ENCODE data around the gene GPATCH3.

GPATCH3 gene

GRCh38 chr1:26938004-26938658, 37.9 kb upstream of the GPATCH3 start:
- Histone ChIP-seq H3K9me3 (no peaks in the 10 kb centered on the region), H3K4me1 (no peaks in the 10 kb centered on the region), H3K36me3 (peaks cover 34 to 64% (median 35%) of the 10 kb centered on the region in 3 donors), H3K4me3 (no peak overlapping the region), H3K27ac (no peak overlapping the region), H3K27me3 (no peaks in the 10 kb centered on the region)
- intact Hi-C loops (cut with DNase I; ENCODE audit: low total_unique reads) = no loop called here
- no peak for DNase-seq
- no peak for TF ChIP-seq CTCF (IDR thresholded peaks at IDR 0.05)

DNA sequence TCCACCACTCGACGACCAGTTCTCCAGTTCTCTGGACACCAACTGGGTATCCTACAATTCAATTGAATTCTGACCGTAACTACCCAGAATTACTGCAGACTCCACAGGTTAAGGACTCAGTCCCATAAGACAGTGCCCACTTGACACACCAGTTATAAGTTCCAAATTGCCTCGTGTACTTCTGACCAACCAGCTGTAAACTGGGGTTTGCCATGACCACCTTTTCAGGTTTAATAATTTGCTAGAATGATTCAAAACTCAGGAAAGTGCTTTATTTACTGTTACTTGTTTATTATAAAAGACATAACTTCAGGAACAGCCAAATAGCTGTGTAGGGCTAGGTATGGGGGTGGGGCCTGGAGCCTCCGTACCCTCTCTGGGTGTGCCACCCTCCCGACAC, 36.6 kb upstream of the GPATCH3 start:
- Histone ChIP-seq H3K27me3 (no peaks in the 10 kb centered on the region), H3K4me3 (no peak overlapping the region), H3K4me1 (no peaks in the 10 kb centered on the region), H3K27ac (no peak overlapping the region), H3K36me3 (peaks cover 21 to 62% (median 22%) of the 10 kb centered on the region in 3 donors), H3K9me3 (no peaks in the 10 kb centered on the region)
- intact Hi-C loops (cut with DNase I; ENCODE audit: low total_unique reads) = no loop called here
- DNase-seq = no peak
- TF ChIP-seq CTCF (IDR thresholded peaks at IDR 0.05) = no peak

- Histone ChIP-seq H3K27ac (no peak overlapping the region), H3K4me1 (no peaks in the 10 kb centered on the region), H3K36me3 (peaks cover 28 to 82% (median 37%) of the 10 kb centered on the region in 3 donors), H3K9me3 (no peaks in the 10 kb centered on the region), H3K4me3 (no peak overlapping the region), H3K27me3 (no peaks in the 10 kb centered on the region)
- intact Hi-C loops (cut with DNase I; ENCODE audit: low total_unique reads) = no loop called here
- no peak for DNase-seq
- TF ChIP-seq CTCF (IDR thresholded peaks at IDR 0.05) = no peak
These were observed 32.3 kb upstream of the GPATCH3 start for GRCh38 chr1:26932531-26932930.

DNA sequence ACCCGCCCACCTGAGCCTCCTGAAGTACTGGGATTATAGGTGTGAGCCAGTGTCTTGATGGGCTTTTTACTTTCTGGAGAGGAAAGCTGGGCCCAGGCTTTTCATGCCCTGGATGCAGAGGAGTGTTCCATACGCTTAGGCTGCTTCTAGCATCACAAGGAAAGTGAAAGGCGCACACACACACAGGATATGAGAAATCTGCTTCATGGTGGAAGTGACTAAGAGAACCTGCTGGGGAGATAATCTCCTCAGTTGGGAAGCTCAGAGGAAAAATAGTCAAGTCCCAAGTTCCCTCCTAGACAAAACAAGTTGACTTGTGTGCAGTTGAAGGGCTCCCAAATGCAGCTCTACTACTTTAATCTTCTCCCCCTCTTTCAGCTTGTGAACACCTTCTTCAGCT, 23.4 kb upstream of the GPATCH3 start:
- H3K27ac ChIP-seq = no peak overlapping the region
- H3K4me3 ChIP-seq = no peak overlapping the region
- H3K9me3 ChIP-seq = no peaks in the 10 kb centered on the region
- intact Hi-C loops (cut with DNase I; ENCODE audit: low total_unique reads) = no loop called here
- no peak for TF ChIP-seq CTCF (IDR thresholded peaks at IDR 0.05)
- H3K27me3 ChIP-seq = no peaks in the 10 kb centered on the region
- DNase-seq = no peak
- peaks cover 0 to 18% (median 16%) of the 10 kb centered on the region in 4 donors for H3K4me1 ChIP-seq
- peaks cover 33 to 46% (median 35%) of the 10 kb centered on the region in 3 donors for H3K36me3 ChIP-seq

DNA sequence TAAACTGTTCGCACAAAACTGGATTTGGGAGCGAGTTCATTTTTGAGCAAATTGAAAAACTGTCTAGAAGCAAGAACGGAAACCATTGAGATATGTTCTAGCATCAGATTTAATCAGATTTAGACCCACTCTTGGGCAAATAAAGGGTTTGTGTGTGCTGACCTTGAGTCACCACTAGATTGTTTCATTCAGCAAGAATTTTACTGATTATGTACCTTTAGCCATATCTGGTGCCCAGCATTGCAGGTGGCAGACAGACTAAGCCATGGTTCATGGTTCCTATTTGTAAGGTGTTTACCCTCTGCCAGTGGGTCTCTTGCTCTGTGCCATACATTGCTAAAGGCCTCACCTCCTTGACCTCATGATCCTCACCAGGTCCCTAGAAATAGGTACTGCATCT, 22.6 kb upstream of the GPATCH3 start:
- no peaks in the 10 kb centered on the region for H3K27me3 ChIP-seq
- intact Hi-C loops (cut with DNase I; ENCODE audit: low total_unique reads) = no loop called here
- H3K36me3 ChIP-seq = peaks cover 29 to 42% (median 30%) of the 10 kb centered on the region in 3 donors
- peaks cover 0 to 18% (median 16%) of the 10 kb centered on the region in 4 donors for H3K4me1 ChIP-seq
- DNase-seq = no peak
- H3K4me3 ChIP-seq = peak overlapping the region; percentile 91 to 95
- H3K9me3 ChIP-seq = no peaks in the 10 kb centered on the region
- no peak for TF ChIP-seq CTCF (IDR thresholded peaks at IDR 0.05)
- H3K27ac ChIP-seq = peak overlapping the region in 1 of 2 donors; percentile 6

DNA sequence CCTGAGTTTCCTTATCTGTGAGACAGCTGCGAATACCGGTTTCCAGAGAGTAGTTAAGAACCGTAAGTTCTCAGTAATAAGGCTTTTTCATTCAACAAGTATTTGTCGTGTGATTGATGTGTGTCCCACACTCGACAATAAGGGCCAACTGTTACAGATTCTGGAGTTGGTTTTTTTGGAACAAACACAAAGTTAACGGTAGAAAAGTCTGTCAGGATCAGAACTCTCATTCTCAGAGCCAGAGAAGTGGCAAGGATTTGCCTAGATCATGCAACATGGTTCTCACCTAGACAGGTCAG, 22.1 kb upstream of the GPATCH3 start:
- Histone ChIP-seq H3K4me3 (peak overlapping the region; percentile 91 to 95), H3K4me1 (peaks cover 0 to 18% (median 16%) of the 10 kb centered on the region in 4 donors), H3K9me3 (no peaks in the 10 kb centered on the region), H3K36me3 (peaks cover 25 to 37% (median 25%) of the 10 kb centered on the region in 3 donors), H3K27me3 (no peaks in the 10 kb centered on the region), H3K27ac (peak overlapping the region; percentile 91 to 92)
- DNase-seq = no peak
- intact Hi-C loops (cut with DNase I; ENCODE audit: low total_unique reads) = no loop called here
- no peak for TF ChIP-seq CTCF (IDR thresholded peaks at IDR 0.05)
